ENCODE results near the gene MCM9. TPM values are rescaled to one million over a fixed set of nuclear protein-coding genes. Genes with fewer than 3 reads are reported as not detected.

The MCM9 gene
- total and polyA plus RNA-seq, 2 of the 13 experiments (the other 11 are each of a cell fraction or from before 2014, with no cell fraction given): 3.8 to 17.2 TPM

- TF ChIP-seq MYC (CRISPR knock-in tag; IDR thresholded peaks at IDR 0.05; ENCODE audit: borderline replicate concordance) (peak; percentile 18), ATF7-NPFF (CRISPR knock-in tag; IDR thresholded peaks at IDR 0.05; ENCODE audit: low read depth) (peak; percentile 32; the same call in 1 of the 2 replicates), ZNF670 (CRISPR knock-in tag; IDR thresholded peaks at IDR 0.05; ENCODE audit: borderline replicate concordance) (no peak; the same call in 1 of the 2 replicates), CTCF (CRISPR knock-in tag; IDR thresholded peaks at IDR 0.05) (no peak), FOSL2 (CRISPR knock-in tag; IDR thresholded peaks at IDR 0.05) (no peak), ATAD3A (CRISPR knock-in tag; IDR thresholded peaks at IDR 0.05) (no peak), KAT2B (IDR thresholded peaks at IDR 0.05; ENCODE audit: borderline replicate concordance, low read depth, low read length) (no peak), BORCS8-MEF2B (CRISPR knock-in tag; IDR thresholded peaks at IDR 0.05) (0 out of 2 replicates have a peak, but pooled peaks have one; percentile 13), IRF2 (CRISPR knock-in tag; IDR thresholded peaks at IDR 0.05) (no peak), DZIP1 (CRISPR knock-in tag; IDR thresholded peaks at IDR 0.05) (peak; percentile 81), ZBTB39 (CRISPR knock-in tag; IDR thresholded peaks at IDR 0.05) (no peak; the same call in 1 of the 2 replicates), ZSCAN12 (CRISPR knock-in tag; IDR thresholded peaks at IDR 0.05) (0 out of 2 replicates have a peak, but pooled peaks have one; percentile 20), SRY (CRISPR knock-in tag; IDR thresholded peaks at IDR 0.05) (no peak), MAZ (IDR thresholded peaks at IDR 0.05; ENCODE audit: borderline replicate concordance, low read depth, low read length) (no peak), MAZ (CRISPR knock-in tag; IDR thresholded peaks at IDR 0.05; ENCODE audit: low read depth) (peak; percentile 54; the same call in 1 of the 2 replicates), FOXP1 (IDR thresholded peaks at IDR 0.05) (no peak), FOXP1 (CRISPR knock-in tag; IDR thresholded peaks at IDR 0.05) (no peak)
- TF ChIP-seq, protein P1, sequence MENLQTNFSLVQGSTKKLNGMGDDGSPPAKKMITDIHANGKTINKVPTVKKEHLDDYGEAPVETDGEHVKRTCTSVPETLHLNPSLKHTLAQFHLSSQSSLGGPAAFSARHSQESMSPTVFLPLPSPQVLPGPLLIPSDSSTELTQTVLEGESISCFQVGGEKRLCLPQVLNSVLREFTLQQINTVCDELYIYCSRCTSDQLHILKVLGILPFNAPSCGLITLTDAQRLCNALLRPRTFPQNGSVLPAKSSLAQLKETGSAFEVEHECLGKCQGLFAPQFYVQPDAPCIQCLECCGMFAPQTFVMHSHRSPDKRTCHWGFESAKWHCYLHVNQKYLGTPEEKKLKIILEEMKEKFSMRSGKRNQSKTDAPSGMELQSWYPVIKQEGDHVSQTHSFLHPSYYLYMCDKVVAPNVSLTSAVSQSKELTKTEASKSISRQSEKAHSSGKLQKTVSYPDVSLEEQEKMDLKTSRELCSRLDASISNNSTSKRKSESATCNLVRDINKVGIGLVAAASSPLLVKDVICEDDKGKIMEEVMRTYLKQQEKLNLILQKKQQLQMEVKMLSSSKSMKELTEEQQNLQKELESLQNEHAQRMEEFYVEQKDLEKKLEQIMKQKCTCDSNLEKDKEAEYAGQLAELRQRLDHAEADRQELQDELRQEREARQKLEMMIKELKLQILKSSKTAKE (CRISPR knock-in tag; IDR thresholded peaks at IDR 0.05; ENCODE audit: borderline replicate concordance): peak; percentile 42; the same call in 1 of the 2 replicates
Observed at GRCh38 chr6:118894425-118895260, 40.3 kb downstream of the MCM9 start (continued).
